Panc1 (cell line): ENCODE data around the gene SLC4A7. TPM values are rescaled to one million over a fixed set of nuclear protein-coding genes. Genes with fewer than 3 reads are reported as not detected.
A peak's percentile ranks its signal among the peaks of the same experiment; 100 is the strongest.

ENCODE experiments used
- ATAC-seq: fragments of 200-7000 bp; cut with Tn5 transposase; 2 replicates; pipeline ENCODE4 v1.9.1; 2020; ENCODE audit warnings: mild to moderate bottlenecking, moderate library complexity
- BruUV-seq: library from RNA; stranded (reverse); fragments of 400-500 nt; replicated peaks from 2 replicates; lab custom pipeline; 2021; lab: Mats Ljungman, UMichigan
- CTCF ChIA-PET: fragments of 300-600 bp; sonication (Branson Sonifier 250); formaldehyde crosslinking; loops from one replicate; lab custom pipeline; 2022; ENCODE audit warnings: antibody characterized with exemption; lab: Charles Lee
- POLR2A ChIA-PET: fragments of 300-600 bp; sonication (Branson Sonifier 250); formaldehyde crosslinking; loops from one replicate; lab custom pipeline; 2022; ENCODE audit warnings: antibody characterized with exemption; lab: Charles Lee
- DNase-seq: peaks from one replicate; pipeline ENCODE4 v3.0.0-alpha.2; 2010; ENCODE audit warnings: low read depth, low spot score
- H3K27ac ChIP-seq: 2 replicates; pipeline ENCODE4 v1.5.1; 2011; ENCODE audit warnings: mild to moderate bottlenecking, low read length, inconsistent platforms
- H3K27me3 ChIP-seq: fragments of 200-500 bp; sonication (Bioruptor generic); 2 replicates; pipeline ENCODE4 v1.6.0; 2014; ENCODE audit warnings: low read length, inconsistent platforms; ENCODE audit not compliant: control insufficient read depth, insufficient read depth
- H3K36me3 ChIP-seq: fragments of 200-500 bp; sonication (Bioruptor generic); 2 replicates; pipeline ENCODE4 v1.5.1; 2014; ENCODE audit warnings: inconsistent platforms, mild to moderate bottlenecking, low read length, moderate library complexity; ENCODE audit not compliant: control insufficient read depth, insufficient read depth
- H3K4me1 ChIP-seq: 2 replicates; pipeline ENCODE4 v1.5.1; 2011; ENCODE audit warnings: inconsistent platforms, mild to moderate bottlenecking, low read length, moderate library complexity; ENCODE audit not compliant: control insufficient read depth, insufficient read depth
- H3K4me3 ChIP-seq, 2 experiments: 2 replicates each; pipeline ENCODE4 v1.5.1; 2011 to 2012; ENCODE audit warnings: low read depth in 2 of 2, low read length in 2 of 2, mild to moderate bottlenecking in 2 of 2, inconsistent platforms in 1 of 2, moderate library complexity in 1 of 2
- H3K9me3 ChIP-seq: fragments of 200-500 bp; sonication (Bioruptor generic); 2 replicates; pipeline ENCODE4 v1.5.1; 2014; ENCODE audit warnings: low read depth, mild to moderate bottlenecking, inconsistent platforms, low read length, moderate library complexity; ENCODE audit not compliant: control insufficient read depth, insufficient read depth
- CTCF ChIP-seq: fragments of 450-650 bp; IDR thresholded peaks from 2 replicates; pipeline ENCODE4 v1.5.1; 2017; ENCODE audit warnings: mild to moderate bottlenecking
- POLR2AphosphoS5 ChIP-seq: IDR thresholded peaks from 2 replicates; pipeline ENCODE4 v1.6.1; 2012; ENCODE audit warnings: mild to moderate bottlenecking, low read depth, low read length, moderate library complexity
- REST ChIP-seq, 2 experiments: IDR thresholded peaks; 2 replicates each; pipeline ENCODE4 v1.6.1; 2011 to 2012; ENCODE audit warnings: low read depth in 2 of 2, control low read depth in 1 of 2, low read length in 1 of 2, mild to moderate bottlenecking in 1 of 2, moderate library complexity in 1 of 2; ENCODE audit not compliant: insufficient read depth in 1 of 2
- SIN3A ChIP-seq: IDR thresholded peaks from 2 replicates; pipeline ENCODE4 v1.6.1; 2012; ENCODE audit warnings: low read depth, mild to moderate bottlenecking, low read length, moderate library complexity, borderline replicate concordance; ENCODE audit not compliant: insufficient read depth
- TCF7L2 ChIP-seq: IDR thresholded peaks from 2 replicates; pipeline ENCODE4 v1.6.1; 2011; ENCODE audit warnings: mild to moderate bottlenecking, low read depth, low read length, inconsistent platforms
- in situ Hi-C: cut with HindIII; loops from 2 replicates; pipeline ENCODE4 v1.10.0; 2016; ENCODE audit warnings: low sequenced_read_pairs, low pct_unique_long_range_greater_than_20kb
- intact Hi-C: fragments of 100-400 bp; cut with micrococcal nuclease; formaldehyde crosslinking; loops from one replicate; pipeline ENCODE4 v1.10.0; 2022; ENCODE audit not compliant: unreplicated experiment
- total RNA-seq: library from RNA; stranded (reverse); gene quantifications from one replicate; pipeline ENCODE4 v1.2.1, GENCODE V29; 2021; ENCODE audit not compliant: unreplicated experiment

SLC4A7 gene
- total RNA-seq, 1 experiment from 2014 or later, result 99.4 TPM

- no peaks in the 10 kb centered on the region for H3K9me3 ChIP-seq
- CTCF ChIA-PET, result no interaction called here
- H3K36me3 ChIP-seq, result no peaks in the 10 kb centered on the region
- no peak for ATAC-seq
- DNase-seq, result no peak
- in situ Hi-C loops (no loop called here), intact Hi-C loops (no loop called here)
- no peaks in the 10 kb centered on the region for H3K27me3 ChIP-seq
- TF ChIP-seq TCF7L2, result no peak
- no TSS peak for BruUV-seq
- no peak overlapping the region for H3K4me3 ChIP-seq
- H3K4me1 ChIP-seq, result peaks cover 33% of the 10 kb centered on the region
- H3K27ac ChIP-seq, result peak overlapping the region; percentile 88
- POLR2A ChIA-PET, result interaction anchor here (0.6 kb wide), 1 partner anchor 21 kb away, joined by 4 read pairs; no protein-coding TSS in a partner anchor
Measured at GRCh38 chr3:27508424-27508823, 24.2 kb upstream of the SLC4A7 start.

GRCh38 chr3:27507515-27508266 is 23.5 kb upstream of the SLC4A7 start:
- no TSS peak for BruUV-seq
- ChIA-PET POLR2A (interaction anchor here (0.5 to 0.6 kb wide), 4 partner anchors 11 to 26 kb away, joined by 3 to 4 read pairs (median 4); no protein-coding TSS in a partner anchor), CTCF (interaction anchor here (0.6 kb wide), 1 partner anchor 204 kb away, joined by 7 read pairs; no protein-coding TSS in a partner anchor)
- in situ Hi-C loops (no loop called here), intact Hi-C loops (no loop called here)
- Histone ChIP-seq H3K4me1 (peaks cover 33% of the 10 kb centered on the region), H3K27ac (peak overlapping the region; percentile 88), H3K9me3 (no peaks in the 10 kb centered on the region), H3K27me3 (no peaks in the 10 kb centered on the region), H3K4me3 (no peak overlapping the region), H3K36me3 (no peaks in the 10 kb centered on the region)
- no peak for TF ChIP-seq POLR2AphosphoS5
- TF ChIP-seq SIN3A, result no peak
- TF ChIP-seq CTCF, result no peak
- TF ChIP-seq TCF7L2, result no peak
- no peak for TF ChIP-seq REST (IDR thresholded peaks at IDR 0.05; ENCODE audit: insufficient read depth in 1 of 2, low read depth in 2 of 2, low read length in 1 of 2)
- DNase-seq, result no peak
- ATAC-seq, result peak; percentile 80

GRCh38 chr3:27507111-27507510 is 22.9 kb upstream of the SLC4A7 start:
- H3K4me3 ChIP-seq, result no peak overlapping the region
- in situ Hi-C loops (no loop called here), intact Hi-C loops (no loop called here)
- no TSS peak for BruUV-seq
- ChIA-PET POLR2A (interaction anchor here (0.6 kb wide), 2 partner anchors 20 to 26 kb away, joined by 3 to 4 read pairs; no protein-coding TSS in a partner anchor), CTCF (interaction anchor here (0.6 kb wide), 1 partner anchor 205 kb away, joined by 7 read pairs; no protein-coding TSS in a partner anchor)
- H3K27me3 ChIP-seq, result no peaks in the 10 kb centered on the region
- TF ChIP-seq CTCF (no peak), POLR2AphosphoS5 (no peak), REST (IDR thresholded peaks at IDR 0.05; ENCODE audit: insufficient read depth in 1 of 2, low read depth in 2 of 2, low read length in 1 of 2) (no peak), TCF7L2 (no peak), SIN3A (no peak)
- no peak for DNase-seq
- H3K36me3 ChIP-seq, result no peaks in the 10 kb centered on the region
- ATAC-seq, result no peak
- H3K27ac ChIP-seq, result peak overlapping the region; percentile 88
- H3K9me3 ChIP-seq, result no peaks in the 10 kb centered on the region
- H3K4me1 ChIP-seq, result peaks cover 31% of the 10 kb centered on the region
